HG03280 (cell line): ENCODE results near the gene NANOS3.

Source experiments
- ATAC-seq: cut with Tn5 transposase; IDR thresholded peaks from one replicate; pipeline ENCODE4 v1.9.1; 2021; ENCODE audit warnings: mild to moderate bottlenecking, moderate library complexity; ENCODE audit not compliant: unreplicated experiment

Gene NANOS3

DNA sequence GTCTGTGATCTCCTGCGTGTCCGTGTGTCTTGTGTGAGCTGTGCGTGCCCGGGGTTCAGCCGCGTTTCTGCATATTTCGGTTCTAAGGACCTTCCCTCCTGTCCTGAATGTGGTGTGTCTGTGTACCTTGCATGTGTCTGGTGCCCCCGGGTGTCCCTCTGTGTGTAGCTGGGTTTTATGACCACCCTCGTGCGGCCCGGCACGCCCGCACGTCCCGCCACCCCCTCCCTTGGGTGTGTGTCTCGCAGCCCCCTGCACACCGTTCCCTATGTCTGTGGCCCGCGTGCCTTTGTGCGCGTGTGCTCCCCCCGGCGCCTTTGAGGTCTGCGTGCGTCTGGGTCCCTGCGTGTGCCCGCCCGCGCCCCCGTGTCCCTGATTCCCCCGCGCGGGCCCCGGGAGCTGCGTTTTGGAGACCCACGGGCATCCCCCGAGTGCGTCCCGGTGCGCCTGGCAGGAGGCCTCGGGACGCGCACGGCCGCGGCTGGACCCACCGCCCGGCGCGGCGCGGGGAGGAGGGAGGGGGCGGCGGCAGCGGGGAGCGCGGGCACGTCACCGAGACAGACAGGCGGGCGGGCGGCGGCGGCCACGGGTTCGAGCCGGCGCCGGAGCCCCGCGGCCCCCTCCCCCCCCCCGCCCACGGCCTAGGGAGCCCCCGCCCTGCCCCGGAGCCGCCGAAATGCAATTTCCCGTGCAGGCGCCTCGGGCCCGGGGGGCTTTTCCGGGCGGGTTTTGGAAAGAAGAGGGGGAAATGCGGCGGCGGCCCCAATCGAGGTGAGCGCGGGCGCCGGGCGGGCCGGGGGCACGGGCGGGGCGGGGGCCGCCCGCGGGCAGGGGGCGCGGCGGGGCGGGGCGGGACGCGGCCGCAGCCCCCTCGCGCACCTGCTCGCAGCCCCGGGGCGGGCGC is 12.0 kb upstream of the NANOS3 start:
- ATAC-seq = no peak

DNA sequence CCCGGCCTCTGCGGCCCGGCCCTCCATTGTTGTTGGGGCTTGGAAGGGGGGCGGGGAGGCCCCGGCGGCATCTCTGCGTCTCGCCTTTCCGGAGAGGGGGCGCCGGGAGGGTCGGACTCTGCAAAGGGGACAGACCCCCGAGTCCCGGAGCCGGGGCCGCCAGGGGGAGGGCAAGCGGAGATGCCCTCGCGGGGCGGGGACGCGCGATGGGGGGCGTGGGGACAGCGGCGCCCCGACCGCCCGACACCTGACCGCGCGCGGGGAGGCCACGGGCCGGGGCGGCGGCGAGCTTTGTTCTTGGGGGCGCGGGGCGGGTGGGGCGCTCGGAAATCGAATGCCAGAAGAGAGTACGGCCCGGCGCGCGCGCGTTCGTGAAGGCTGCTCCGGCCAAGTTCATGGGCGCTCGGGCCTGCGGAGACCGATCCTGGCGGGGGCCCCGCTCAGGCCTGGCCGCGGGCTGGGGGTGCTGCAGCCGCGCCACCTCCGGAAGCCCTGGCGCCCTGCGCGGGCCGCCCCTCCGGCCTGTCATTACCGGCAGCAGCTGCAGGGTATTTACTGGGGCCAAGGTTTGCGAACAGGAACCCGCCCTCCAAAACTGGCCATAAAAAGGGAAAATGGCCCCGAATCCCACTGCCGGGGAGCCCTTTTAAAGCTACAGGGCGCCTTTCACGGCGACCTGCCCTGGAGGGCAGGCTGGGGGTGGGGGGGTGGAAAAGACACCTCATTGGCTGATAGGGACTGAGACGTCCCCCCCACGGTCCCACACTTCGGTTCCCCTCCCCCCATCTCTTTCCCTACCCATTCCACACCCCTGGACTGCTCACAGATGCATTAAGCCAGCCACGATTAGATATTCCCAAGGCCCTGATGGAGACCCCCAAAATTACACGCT is 11.1 kb upstream of the NANOS3 start:
- ATAC-seq = no peak

DNA sequence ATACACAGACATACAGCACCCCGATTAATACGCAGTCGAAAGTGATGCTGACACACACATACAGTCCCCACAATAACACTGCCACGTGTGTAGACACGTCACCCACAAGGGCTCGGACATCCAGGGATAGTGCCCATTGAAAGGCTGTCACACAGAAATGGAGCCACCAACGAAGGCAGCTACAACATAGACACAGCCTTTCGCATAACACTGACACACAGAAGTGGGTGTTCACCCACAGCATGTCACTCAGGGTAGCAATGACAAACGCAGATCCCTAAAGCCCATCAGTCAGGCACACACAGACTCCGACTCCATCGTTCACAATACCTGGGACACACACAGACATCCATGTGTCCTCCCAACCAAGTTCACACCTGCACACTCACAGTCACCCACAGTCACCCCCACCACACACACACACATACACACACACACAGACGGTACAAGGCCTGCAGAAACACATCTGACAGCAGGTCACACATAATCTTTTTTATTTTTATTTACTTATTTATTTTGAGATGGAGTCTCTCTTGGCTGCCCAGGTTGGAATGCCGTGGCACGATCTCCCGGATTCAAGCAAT is 10.4 kb upstream of the NANOS3 start:
- ATAC-seq = no peak

- no peak for ATAC-seq
Measured at GRCh38 chr19:13868663-13869062, 8.3 kb upstream of the NANOS3 start.

GRCh38 chr19:13869281-13869680 is 7.7 kb upstream of the NANOS3 start:
- no peak for ATAC-seq

DNA sequence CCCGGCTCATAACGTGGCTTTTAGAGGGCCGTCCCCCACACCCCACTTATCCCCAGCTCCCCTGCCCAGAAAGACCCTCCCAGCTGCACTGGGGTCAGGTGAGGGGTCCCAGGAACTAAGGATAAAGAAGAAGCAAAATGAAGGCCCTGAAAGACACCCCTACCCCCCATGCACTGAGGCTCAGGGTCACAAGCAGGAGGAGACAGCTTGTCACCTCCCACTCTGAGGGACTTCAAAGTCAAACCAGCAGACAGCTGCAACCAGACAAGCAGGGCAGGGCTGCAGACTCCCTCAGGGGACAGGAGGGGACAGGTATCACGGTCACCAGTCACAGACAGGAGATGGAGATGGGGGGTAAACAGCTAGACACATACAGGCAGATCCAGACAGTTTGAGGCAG is 6.1 kb upstream of the NANOS3 start:
- ATAC-seq = no peak

- no peak for ATAC-seq
Measured at GRCh38 chr19:13872339-13872694, 4.6 kb upstream of the NANOS3 start.

DNA sequence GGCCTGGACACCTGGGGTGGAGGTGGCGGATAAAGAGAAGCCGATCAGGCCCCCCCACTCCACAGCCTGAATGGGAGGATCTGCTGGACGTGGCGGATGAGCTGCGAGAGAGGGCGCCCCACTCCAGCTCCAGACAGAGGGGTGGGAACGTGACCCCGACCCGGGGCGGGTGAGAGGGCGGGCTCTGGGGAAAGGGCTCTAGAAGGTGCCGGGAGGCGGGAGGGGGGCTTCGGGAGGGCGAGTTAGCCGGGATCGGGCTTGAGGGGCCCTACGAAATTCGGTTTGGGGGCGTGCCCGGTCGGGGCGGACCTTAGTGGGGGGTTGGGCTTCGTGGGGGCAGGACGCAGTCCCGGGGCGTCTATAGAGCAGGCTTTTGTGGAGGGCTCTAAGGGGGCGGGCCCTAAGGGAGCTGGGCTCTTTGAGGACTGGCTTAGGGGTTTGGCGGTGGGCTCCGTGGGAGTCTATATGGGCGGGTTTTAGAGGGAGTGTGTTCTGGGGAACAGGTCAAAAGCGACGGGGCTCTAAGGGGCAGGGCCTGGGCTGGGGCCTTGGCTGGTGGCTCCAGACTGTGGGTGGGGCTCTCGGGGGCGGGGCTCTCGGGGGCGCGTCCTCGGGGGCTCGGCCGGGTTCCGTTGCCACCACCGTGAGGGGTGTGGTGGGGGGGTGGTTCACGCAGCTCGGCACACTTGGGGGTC is 4.1 kb upstream of the NANOS3 start:
- ATAC-seq = no peak

DNA sequence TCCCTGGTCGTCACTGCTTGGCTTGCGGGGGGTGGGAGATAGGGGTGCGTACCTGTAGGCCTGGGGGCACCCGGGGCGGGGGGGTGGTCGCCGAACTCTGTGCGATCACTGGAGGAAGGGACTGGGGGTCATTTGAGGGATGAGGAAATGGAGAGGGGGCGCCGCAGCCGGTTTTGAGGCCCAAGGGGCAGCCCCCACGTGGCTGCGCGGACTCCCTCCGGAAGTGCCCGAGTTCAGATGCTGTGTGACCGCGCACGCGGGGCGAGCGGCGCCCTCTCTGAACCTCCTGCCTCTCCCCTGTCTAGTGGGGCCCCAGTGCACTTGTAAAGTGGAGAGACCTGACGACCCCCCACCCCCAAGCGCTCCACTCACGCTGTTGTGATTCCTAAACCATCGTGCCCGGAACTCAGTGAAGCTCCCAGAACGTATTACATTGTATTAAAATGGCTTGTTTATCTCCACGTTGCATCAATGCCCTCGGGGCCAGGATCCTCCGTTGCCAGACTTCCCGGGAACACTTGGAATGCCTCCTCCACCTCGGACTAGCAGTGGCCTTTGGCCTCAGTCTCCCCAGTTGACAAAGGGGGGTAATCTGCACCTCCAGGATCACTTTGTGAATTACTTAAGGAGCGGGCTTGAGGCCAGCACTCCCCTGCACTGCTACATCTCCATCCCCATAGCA is 3.0 kb upstream of the NANOS3 start:
- ATAC-seq = no peak

DNA sequence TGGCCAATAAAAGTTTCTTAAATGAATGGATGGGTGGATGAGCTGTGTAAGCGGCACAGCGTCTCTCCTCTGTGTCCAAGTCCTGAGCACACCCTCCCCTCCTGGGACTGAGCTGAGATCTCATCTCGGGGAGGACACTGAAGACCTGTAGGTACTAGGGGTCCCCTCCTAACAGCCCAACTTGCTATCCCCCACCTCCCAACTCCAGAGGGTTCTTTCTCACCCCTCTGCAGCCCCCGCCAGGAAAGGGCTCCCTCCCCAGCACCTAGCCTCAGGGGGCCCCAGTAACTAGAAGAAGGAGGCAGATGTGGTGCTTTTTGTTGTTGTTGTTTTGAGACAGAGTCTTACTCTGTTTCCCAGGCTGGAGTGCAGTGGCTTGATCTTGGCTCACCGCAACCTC is 1.1 kb upstream of the NANOS3 start:
- no peak for ATAC-seq

GRCh38 chr19:13877303-13877702 is 369 bp downstream of the NANOS3 start:
- ATAC-seq = no peak

DNA sequence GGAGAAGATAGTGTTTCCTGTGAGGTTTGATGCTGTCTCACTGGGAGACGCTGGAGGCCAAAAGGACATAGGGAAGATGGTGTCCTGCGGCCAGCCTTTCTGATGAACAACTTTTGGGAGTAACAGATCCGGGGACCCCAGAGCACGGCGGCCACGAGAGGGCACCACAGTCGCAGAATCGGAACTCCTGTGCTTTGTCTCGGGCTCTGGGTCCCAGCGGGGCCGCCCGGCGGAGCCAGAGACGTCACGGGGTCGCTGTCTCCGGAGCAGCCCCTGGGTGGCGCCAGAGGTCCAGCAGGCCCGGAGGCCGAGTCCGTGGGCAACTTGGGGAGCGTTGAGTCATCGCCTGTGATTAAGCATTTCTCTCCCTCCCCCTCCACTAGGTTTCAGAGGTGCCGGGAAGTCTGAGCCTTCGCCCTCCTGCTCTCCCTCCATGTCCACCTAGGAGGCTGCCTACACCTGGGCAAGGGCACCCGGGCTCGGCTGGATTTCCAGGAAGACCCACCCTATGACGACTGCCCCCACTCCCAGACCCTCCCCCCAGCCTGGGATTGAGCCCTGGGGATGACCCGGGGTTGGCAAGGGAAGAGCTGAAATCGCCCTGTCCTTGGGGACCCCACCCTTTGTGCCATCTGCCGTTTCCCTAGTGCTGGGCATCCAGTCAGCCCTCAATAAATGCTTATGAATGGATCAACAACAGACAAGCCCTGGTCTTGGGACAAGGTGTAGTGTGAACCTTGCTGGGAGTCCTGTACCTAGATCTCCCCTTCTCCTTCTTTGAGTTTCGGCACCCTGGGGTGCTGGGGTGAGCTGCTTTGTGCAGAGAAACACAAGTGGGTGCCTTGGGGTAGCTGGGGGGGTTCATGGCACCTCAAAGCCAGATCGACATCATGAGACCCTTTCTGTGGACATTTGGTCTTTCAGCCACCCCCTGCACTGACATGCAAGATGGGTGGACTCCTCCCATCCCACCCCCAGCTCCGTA is 3.4 kb downstream of the NANOS3 start:
- ATAC-seq = peak; percentile 90

DNA sequence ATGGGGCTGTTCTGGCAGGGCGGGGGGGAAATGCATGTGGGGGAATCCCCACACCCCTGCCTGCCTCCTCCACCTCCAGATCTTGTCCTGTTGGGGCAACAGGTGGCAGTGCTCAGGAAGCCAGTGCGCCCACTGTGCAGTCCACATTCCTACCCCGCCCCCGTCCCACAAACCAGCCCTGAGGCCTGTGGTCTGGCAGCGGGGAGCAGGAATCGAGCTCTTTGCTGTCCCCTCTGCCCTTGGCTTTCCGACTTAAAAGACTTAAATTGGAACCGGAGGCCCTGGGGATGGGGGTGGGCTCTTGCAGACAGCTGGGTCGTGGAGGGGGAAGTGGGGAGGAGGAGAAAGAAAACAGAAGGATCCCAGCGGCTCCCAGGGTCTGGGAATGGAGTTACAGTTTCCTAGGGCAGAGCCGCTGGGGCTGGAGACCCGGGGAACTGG is 4.3 kb downstream of the NANOS3 start:
- ATAC-seq = no peak

DNA sequence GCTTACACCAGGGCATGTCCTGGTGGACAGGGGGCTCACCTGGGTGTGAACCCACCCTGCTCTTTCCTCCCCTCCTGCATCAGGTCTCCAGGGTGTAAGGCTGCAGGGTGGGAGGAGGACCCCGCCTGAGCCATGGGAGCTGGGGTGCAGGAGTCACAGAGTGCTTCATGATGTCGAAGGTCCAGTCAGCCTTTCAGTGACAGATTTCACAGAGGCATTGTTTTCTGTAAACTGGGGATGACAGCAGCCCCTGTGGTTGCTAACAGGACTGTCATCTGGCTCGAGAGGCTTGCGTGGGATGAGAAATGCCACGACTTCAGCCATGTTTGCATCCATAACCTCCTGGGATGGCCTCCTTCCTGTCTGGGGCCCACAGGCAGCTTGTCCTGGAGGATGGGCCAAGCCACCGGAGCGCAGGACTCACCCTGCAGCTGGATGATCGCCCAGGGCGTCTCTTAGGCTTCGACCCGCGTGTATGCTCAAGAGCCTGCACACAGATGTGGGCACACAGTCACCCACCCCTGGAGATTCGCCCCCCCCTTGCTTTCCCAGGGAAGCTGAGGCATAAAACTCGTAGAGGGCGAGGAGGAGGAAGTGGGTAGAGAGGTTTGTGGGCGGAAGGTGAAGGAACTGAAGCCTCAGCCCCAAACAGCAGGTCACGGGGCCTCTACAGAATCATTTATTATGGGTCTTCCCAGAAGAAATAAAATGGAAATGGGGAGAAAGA is 4.9 kb downstream of the NANOS3 start:
- no peak for ATAC-seq

DNA sequence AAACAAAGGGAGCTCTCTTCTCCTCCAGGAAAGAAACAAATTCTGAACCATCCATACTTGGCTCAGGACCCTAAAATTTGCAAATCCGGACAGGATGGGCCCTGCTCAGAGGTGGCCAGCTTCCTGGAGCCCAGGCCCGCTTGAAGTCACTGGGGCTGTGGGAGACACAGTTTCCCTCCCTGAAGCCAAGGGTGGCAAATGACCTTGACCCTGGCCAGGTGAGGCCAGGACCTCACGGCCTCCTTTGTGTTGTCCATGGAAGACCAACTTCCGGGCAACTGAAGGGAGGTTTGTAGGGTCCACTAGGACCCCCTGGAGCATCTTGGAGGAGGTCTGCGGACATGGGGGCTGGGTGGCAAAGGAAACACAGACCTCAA is 5.5 kb downstream of the NANOS3 start:
- ATAC-seq = no peak

GRCh38 chr19:13882836-13883235 is 5.9 kb downstream of the NANOS3 start:
- no peak for ATAC-seq

DNA sequence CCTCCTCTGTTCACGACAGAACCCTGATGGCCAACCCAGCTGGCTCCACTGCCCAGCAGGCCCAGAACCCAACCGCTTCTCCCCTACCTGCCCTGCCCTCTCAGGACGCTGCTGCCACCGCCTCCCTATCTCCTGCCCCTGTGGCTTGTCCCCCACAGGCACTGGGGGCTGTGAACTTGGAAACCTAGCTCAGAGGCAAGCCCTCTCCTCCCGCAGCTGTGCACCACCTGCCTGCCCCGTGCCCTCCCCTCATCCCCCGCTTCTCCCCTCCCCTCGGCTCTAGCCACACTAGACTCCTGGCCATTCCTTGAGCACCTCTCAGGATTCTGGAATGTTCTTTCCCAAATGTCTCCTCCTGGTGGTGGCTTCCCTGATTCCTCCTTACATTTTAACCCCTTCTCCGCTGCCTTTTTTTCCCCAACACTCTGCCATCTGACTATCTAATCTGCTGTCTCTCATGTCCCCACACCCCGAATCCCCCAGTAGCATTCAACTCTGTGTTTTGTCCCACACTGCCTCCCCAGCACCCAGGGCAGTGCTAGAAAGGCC is 6.7 kb downstream of the NANOS3 start:
- ATAC-seq = no peak
